GM18868 (cell line): ENCODE data around the gene UBXN2A.
A peak's percentile ranks its signal among the peaks of the same experiment; 100 is the strongest.

Experiments used
- ATAC-seq: cut with Tn5 transposase; IDR thresholded peaks from one replicate; pipeline ENCODE4 v1.9.1; 2021; ENCODE audit warnings: mild to moderate bottlenecking, moderate library complexity; ENCODE audit not compliant: unreplicated experiment

UBXN2A gene, protein sequence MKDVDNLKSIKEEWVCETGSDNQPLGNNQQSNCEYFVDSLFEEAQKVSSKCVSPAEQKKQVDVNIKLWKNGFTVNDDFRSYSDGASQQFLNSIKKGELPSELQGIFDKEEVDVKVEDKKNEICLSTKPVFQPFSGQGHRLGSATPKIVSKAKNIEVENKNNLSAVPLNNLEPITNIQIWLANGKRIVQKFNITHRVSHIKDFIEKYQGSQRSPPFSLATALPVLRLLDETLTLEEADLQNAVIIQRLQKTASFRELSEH

DNA sequence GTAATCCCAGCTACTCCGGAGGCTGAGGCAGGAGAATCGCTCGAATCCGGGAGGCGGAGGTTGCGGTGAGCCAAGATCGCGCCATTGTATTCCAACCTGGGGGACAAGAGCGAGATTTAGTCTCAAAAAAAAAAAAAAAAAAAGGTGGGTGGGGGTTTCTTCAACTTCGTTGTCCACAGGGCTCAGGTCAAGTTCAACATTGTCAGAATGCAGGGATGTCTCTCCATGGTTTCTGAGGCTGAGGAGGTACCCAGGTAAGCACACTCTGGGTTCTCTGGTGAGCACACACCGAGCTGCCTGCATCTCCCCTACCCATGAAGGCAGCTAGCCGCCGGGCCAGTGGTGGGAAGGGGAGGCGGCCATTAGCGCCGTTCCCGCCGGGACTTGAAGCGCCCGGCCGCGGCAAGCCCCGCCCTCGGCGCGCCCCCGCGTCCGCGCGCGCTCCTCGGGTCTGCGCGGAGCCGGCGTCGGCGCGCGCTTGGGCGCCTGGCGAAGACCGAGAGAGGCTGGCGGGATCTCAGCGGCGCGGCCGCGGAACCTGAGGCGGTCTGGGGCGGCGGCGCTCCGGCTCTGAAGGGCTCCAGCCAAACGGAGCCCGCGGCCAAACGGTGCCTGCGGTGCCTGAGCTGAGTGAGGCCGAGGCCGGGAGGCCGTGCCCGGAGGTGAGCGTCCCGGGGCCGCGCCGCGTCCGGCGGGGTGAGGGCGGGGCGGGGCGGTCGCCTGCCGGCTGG, at the start of gene UBXN2A:
Gene UBXN2A, plus strand, starts transcription at position 477 of the 731 bp plus-strand sequence. CDS start 17,852 bp downstream, outside the sequence.
- peak; percentile 77 for ATAC-seq

DNA sequence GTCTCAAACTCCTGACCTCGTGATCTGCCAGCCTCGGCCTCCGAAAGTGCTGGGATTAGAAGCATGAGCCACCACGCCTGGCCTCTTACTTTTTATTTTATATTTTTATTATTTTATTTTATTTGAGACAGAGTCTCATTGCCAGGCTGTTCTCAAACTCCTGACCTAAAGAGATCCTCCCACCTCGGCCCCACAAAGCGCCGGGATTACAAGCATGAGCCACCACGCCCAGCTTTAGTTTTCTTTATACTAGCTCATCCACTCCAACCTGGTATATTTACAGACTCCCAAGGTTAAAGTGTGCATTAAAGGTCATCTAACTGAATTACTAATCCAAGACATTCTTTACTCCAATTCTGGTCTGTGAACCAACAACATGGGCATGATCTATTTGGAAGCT, 40.1 kb upstream of the UBXN2A start:
- no peak for ATAC-seq

DNA sequence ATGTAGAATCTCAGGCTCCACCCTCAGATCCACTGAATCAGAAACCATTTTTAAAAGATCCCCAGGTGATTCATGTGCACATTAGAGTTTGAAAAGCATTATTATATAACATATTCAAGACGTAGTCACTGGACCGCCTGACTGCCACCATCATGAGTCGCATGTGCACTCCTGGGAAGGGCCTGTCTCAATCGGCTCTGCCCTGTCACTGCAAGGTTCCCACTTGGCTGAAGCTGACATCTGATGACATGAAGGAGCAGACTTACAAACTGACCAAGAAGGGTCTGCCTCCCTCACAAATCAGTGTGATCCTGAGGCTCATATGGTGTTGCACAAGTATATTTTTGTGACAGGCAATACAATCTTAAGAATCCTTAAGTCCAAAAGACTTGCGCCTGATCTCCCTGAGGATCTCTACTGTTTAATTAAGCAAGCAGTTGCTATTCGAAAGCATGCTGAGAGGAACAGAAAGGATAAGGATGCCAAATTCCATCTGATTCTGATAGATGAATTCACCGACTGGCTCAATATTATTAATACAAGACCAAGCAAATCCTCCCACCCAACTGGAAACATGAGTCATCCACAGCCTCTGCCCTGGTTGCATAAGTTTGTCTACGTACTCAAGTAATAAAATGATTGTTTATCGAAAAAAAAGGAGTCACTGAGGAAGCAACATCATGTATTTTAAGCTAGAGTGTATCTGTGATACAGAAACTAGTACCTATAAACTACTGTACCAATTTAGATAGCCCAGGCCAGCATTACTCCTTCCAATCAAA, 39.5 kb upstream of the UBXN2A start:
- ATAC-seq: no peak

DNA sequence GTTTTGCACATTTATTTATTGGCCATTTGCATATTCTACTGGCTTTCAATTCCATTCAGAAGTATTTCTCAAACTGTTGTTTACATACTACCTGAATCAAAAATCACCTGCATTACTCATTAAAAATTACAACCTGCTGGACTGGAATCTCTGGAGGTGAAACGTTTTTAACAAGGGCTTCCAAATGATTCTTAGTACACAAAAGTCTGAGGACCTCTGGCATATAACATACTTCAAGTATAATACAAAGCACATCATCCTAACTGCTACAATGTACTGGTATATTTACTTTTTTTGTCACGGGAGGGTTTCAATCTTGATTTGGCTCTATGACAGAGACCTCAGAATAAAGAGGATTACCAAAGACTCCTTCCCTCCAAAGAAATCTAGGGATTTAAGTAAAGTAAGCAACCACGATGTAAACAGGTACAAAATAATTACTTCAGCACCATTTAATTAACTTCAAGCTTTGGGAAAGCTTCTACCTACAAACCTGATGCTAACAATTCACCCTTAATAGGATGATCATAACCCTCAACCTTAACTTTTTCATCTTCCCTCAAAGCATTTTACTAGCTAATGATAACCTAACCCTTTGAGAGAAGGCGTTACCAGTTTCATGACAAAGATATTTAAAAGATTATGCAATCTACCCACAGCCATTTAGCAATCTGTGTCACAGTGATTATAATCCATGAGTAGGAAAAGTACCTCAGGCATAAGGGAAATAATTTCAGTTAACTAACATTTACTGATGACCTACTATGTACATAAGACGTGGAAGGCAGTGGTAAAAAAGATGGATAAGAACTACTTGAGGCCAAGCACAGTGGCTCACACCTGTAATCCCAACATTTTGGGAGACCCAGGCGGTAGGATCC, 38.1 kb upstream of the UBXN2A start:
- ATAC-seq: no peak

DNA sequence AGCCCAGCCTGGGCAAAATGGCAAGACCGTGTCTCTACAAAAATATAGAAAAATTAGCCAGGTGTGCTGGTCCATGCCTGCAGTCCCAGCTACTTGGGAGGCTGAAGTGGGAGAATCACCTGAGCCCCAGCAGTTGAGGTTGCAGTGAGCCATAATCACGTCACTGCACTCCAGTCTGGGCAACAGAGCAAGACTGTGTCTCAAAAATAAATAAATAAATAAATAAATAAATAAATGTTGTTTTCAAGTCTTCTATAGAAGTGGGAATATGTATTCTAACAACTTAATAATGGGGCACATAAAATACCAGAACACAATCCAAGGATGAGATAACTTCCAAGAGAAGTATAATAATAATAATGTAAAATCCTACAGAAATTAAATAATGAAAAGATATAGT, 37.2 kb upstream of the UBXN2A start:
- no peak for ATAC-seq

DNA sequence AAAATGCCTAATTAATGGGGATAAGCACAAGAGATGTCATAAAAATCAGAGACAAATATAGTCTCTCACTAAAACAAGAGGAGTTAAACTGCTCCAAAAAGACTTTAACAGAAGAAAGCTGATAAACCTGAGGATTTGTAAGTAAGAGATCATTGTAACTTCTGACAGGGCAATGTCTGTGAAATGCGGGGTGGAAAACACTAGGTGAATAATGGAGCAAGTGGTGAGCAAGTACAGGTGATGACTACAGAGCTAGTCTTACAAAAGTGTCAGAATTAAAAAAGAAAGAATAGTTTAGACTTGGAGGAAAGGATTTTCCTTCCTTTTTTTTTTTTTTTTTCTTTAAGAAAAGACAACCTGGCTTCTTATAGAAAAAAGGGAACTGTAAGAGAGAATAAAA, 36.0 kb upstream of the UBXN2A start:
- no peak for ATAC-seq

DNA sequence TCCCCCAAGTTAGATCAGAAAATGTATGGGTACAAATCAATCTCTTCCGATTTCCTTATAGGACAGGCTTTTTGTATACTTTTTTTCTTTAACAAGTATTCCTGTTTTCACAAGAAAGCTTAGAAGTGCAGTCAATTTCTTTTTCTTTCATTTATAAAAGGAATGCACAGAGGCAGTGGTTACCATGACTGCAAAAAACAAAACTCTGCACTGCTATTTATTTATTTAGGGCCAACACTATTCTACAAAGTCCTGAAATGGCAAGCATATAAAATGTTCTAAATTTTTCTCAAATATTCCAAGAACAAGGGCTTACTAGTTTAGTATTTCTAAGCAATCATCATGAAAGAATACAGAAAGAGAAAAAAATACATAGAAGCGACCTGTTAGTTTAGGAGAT, 35.6 kb upstream of the UBXN2A start:
- no peak for ATAC-seq

DNA sequence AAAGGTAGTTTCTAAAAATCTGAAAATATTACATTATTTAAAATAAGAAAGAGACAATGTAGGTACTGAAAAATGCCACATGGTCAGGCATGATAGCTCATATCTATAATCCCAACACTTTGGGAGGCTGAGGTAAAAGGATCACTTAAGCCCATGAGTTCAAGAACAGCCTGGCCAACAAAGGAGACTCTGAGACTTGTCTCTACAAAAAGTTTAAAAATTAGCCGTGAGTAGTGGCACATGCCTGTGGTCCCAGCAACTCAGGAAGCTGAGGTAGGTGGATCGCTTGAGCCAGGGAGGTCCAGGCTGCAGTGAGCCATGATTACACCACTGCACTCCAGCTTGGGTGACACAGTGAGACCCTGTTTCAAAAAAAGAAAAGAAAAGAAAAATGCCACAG, 35.1 kb upstream of the UBXN2A start:
- no peak for ATAC-seq

DNA sequence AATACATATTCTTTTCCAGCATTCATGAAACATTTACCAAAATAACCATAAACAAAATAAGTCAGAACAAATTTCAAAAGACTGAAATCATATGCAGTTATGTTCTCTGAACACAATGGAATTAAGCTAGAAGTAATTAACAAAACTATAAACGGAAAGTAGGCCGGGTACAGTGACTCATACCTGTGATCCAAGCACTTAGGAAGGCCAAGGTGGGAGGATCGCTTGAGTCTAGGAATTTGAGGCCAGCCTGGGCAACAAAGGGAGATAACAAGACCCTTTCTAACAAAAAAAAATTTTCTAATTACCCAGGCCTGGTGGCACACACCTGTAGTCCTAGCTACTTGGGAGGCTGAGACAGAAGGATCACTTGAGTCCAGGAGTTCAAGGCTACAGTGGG, 28.2 kb upstream of the UBXN2A start:
- no peak for ATAC-seq

DNA sequence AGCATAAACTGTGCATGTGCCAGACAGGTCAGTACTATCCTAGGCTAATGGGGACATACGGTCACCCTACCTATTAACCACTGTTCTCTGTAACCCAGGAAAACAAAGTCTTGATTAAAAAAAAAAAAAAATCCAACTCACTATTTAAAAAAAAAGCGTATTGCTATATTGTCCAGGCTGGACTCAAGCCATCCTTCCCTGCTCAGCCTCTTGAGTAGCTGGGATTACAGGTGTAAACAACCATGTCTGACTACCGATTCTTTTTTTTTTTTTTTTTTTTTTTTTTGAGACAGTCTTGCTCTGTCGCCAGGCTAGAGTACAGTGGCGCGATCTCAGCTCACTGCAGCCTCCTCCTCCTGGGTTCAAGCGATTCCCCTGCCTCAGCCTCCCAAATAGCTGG, 24.9 kb upstream of the UBXN2A start:
- ATAC-seq: no peak

DNA sequence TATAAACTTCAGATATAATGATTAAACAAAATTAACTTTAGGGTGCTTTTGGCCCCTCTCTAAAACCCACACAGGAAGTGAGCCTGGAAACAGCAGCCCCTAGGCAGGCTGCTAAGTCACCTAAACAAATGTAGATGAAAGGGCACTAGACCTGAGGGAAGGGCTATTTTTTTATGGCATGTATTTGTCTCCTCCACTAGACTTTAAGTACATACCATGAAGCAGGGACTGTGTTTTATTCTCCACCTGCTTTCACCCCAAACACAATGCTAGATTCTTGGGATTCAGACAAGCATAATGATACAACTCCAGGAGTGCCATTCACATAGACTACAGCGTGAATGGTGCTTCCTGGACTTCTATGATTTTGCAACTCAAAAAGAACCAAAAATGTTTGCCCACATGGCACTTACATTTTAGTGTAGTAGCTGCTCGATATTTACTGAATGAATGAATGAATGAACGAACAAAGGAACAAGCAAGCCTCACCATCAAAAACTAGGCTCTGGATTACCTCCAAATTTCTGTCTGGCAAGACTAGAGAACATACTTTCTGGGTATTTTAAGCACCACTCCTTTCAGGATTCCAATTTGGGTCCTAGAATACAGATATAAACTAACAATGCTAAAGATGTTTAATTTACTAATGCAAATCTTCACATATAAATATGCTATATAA, 23.4 kb upstream of the UBXN2A start:
- no peak for ATAC-seq

DNA sequence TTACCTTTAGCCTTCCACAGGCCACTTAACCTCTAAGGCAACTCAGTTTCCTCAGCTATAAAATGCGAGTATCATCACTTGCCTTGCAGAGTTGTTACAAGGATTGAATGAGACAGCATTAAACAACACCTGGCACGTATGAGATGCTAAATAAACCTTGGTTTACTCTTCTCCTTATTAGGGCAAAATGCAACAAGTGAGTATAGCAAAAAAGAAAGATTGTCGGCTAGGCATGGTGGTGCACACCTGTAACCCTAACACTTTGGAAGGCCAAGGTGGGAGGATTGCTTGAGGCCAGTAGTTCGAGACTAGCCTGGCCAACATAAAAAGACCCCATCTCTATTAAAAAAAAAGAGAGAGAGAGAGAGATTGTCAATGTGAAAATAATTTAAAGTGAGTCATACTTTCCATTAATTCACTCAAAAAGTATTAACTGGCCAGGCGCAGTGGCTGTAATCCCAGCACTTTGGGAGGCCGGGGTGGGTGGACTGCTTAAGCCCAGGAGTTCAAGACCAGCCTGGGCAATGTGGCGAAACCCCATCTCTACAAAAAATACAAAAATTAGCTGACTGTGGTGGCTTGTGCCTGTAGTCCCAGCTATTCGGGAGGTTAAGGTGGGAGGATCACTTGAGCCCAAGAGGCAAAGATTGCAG, 21.3 kb upstream of the UBXN2A start:
- ATAC-seq: no peak

DNA sequence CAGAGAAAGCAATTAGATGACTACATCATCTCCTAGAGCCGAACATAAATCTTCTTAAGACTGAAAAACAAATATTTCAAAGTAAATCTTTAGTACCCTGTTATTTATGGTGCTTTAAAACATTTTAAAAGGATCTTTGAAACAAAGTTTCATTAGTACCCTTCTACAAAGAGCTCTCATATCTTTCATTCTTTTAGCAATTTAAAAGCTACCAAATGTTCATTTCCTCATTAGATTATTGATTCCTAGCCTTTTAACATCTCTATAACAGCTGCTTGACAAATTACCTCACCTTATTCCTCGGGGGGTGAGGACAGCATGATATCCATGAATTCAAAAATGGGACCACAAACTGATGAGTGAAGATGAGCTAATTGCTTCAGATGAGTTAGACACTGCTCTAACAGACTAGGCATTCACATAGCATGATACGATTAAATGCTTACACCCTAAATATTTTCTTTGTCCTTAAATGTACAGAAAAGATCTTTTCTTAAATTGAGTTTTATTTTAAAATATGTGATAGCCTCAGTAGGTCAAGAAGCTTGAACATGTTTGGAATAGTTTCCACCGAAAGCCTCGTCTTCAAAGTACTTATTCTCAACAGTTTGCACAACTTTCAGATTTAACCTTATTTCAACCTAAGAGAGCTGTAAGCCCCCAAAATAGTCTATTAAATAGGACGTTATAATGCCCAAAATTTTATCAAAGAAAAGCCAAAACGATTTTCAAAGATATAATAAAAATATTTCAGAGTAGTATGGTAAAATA, 15.5 kb upstream of the UBXN2A start:
- no peak for ATAC-seq

DNA sequence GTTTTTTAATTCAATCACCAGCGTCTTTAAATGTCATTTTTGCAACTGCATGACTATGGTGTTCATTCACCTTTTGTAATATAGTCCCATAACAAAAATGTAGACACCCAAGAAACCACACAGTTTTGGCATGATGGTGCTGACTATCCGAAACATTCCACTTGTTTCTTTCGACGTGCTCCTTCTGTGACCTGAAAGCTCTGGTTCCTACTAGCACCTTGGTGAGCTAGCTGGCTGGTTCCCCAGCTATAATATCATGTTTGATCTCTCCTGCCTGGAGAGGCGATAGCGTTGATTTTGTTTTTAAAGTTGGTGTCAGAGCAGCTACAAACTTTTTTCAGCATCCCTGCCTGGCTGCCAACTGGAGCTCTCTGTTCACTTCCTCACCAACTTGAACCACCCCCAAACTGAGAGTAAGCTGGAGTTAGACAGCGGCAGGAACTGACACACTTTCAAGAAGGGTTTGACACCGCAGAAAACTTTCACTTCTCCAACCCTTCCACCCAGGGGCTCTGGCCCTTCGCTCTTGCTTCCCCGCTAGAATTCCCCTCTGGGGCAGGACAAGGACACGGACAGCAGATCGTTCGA, 14.5 kb upstream of the UBXN2A start:
- ATAC-seq: peak; percentile 67

DNA sequence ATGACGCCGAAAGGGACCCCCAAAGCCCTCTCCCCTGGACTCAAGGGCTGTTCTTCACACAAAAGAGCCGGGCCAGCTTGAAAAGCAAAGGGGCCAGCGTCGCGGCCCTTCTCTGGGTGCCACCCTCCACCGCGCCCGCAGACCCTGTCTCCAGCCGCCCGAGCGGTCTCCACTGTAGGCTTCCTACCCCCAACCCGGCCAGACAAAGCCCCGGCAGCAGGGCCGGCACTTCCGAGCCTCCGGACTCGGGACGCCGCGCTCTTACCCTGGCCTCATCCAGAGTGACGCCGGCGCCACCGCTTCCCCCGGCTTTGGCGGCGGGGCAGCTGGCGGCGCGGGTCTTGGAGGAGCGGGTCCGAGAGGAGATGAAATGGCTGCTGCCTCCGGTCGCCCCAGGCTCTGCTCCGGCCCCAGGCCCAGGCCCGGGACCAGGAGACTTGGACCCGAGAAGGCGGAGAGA, 13.9 kb upstream of the UBXN2A start:
- ATAC-seq: peak; percentile 27

DNA sequence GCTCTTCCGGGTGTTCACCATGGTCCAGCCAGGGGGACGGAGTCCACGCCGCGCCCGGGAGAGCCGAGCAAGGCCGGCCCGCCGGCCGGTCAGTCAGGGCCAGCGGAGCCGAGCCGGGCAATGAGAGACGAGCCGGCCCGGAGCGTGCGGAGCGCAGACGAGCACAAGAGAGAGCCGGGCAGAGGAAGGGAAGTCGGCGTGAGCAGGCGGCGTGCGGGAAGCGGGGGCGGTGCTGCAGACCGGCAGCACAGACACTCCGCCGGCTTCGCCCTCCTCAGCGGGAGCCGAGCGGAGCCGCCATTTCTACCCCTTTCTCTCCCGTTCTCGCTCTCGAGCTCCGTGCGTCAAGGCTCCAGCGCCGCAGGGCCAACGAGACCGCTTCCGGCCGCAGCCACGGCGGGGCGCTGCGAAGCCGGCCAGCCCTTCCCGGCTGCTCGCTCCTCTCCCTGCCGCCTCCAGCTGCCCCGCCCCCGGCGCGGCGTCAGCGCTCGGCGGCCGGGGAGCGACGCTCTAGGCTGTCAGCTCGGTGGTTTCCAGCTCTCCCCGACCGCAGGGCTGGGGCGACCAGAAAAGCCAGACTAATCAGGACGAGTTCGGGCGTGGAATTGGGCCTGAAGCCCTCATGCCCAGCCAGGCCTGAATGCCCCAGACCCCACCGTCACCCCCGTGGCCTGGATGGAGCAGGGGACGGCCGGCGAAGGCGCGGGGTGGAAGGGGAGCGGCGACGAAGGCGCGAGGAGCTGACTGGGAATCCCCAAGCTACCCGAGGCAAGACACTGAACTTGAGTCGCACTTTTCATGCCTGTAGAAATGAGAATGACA, 13.3 kb upstream of the UBXN2A start, which contains the start of gene ATAD2B:
Gene ATAD2B, minus strand, starts transcription at position 374 of the 822 bp plus-strand sequence. Its CDS starts 353 bp downstream, at position 21.
- peak; percentile 70 for ATAC-seq

DNA sequence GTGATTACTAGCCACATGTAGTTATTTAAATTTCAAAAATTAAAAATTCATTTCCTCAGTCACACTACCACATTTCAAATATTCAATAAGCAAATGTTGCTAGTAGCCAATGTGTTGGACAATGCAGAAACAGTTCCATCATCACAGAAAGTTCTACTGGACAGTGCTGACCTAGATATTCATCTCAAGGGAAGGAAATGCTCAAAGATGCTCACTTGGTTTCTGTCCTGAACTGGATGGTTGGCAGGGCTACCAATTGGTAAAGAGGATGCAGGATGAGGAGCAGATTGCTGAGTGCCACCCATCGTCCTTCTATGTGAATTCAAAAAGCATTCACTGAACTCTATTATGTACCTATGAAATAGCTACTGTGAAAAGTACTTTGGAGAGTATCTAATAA, 6.0 kb upstream of the UBXN2A start:
- no peak for ATAC-seq
